Small intestine (tissue), 7 donors: Measurements from ENCODE around the gene PLD5. TPM values are rescaled to one million over a fixed set of nuclear protein-coding genes. Genes with fewer than 3 reads are reported as not detected.
"Not testable (repeated sequence)": the region's sequence is repeated elsewhere in the genome, so short reads cannot be mapped to it uniquely, and the experiment has no call there.

Source experiments
- DNase-seq, 2 donors: peaks; one replicate each; pipeline versions ENCODE4 v3.0.0 to v3.0.0-alpha.2; 2013
- FAIRE-seq: peaks from 2 replicates; lab custom pipeline; 2012; peaks lifted over from hg19 to GRCh38; lab: Jason Lieb, UNC
- H3K27ac ChIP-seq, 3 donors: one replicate each; pipeline ENCODE4 v1.5.1; 2013; ENCODE audit warnings: low read length in 2 of 3, mild to moderate bottlenecking in 2 of 3, control low read depth in 1 of 3, inconsistent platforms in 1 of 3, low read depth in 1 of 3, moderate library complexity in 1 of 3
- H3K27me3 ChIP-seq, 3 donors: one replicate each; pipeline ENCODE4 v1.6.1; 2013; ENCODE audit warnings: low read length in 3 of 3, inconsistent platforms in 1 of 3; ENCODE audit not compliant: control insufficient read depth in 3 of 3, insufficient read depth in 3 of 3
- H3K36me3 ChIP-seq, 3 donors: one replicate each; pipeline ENCODE4 v1.6.1; 2013; ENCODE audit warnings: low read length in 3 of 3, inconsistent platforms in 1 of 3, low read depth in 1 of 3, mild to moderate bottlenecking in 1 of 3, moderate library complexity in 1 of 3; ENCODE audit not compliant: control insufficient read depth in 3 of 3, insufficient read depth in 2 of 3
- H3K4me1 ChIP-seq, 3 donors: one replicate each; pipeline ENCODE4 v1.6.1; 2013; ENCODE audit warnings: low read length in 2 of 3, inconsistent platforms in 1 of 3, low read depth in 1 of 3, mild to moderate bottlenecking in 1 of 3, moderate library complexity in 1 of 3; ENCODE audit not compliant: control insufficient read depth in 3 of 3, insufficient read depth in 2 of 3
- H3K4me3 ChIP-seq, 3 donors: one replicate each; pipeline ENCODE4 v1.5.1; 2013; ENCODE audit warnings: low read length in 3 of 3, control low read depth in 1 of 3, inconsistent platforms in 1 of 3, low read depth in 1 of 3, mild to moderate bottlenecking in 1 of 3, moderate library complexity in 1 of 3
- H3K9me3 ChIP-seq, 2 donors: one replicate each; pipeline ENCODE4 v1.6.1; 2013; ENCODE audit warnings: low read depth in 1 of 2, low read length in 1 of 2; ENCODE audit not compliant: control insufficient read depth in 2 of 2, insufficient read depth in 1 of 2
- WGBS, 3 donors: extraction: QIAGEN DNeasy Blood & Tissue Kit; methylation state at CpG; one replicate each; pipeline ENCODE4 v1.1.7; 2013; 5-methylcytosine and 5-hydroxymethylcytosine counted together
- polyA plus RNA-seq, 4 donors: library from polyadenylated mRNA; stranded (reverse) in 3 of 4; unstranded in 1 of 4; fragments of 200-250 nt in 3 of 4; fragments of 120-200 nt in 1 of 4; gene quantifications; one replicate each; pipeline versions ENCODE4 v1.2.1 to v1.2.3, GENCODE V29; 2013
- donor health status: healthy with polysubstance abuse.
- donor health status: control.
- donor health status: control.
- donor health status: Bipolar disorder and iron deficiency.
- donor health status: healthy.

The PLD5 gene
- polyA plus RNA-seq, 4 donors, result 0.12 to 0.13 TPM; not detected in 2

GRCh38 chr1:242219905-242220304 is 304.6 kb downstream of the PLD5 start:
- peaks cover 0 to 22% of the 10 kb centered on the region in 2 donors for H3K9me3 ChIP-seq
- no peak overlapping the region for H3K4me3 ChIP-seq
- no peak overlapping the region for H3K27ac ChIP-seq
- 88 to 90% (median 89%) methylated on average over 12 of the region's 12 CpGs for WGBS, 3 donors
- FAIRE-seq (no peak), DNase-seq (no peak)
- H3K36me3 ChIP-seq, result no peaks in the 10 kb centered on the region
- no peaks in the 10 kb centered on the region for H3K4me1 ChIP-seq
- H3K27me3 ChIP-seq, result no peaks in the 10 kb centered on the region

GRCh38 chr1:242219298-242219901 is 305.1 kb downstream of the PLD5 start:
- Histone ChIP-seq H3K4me1 (no peaks in the 10 kb centered on the region), H3K27ac (no peak overlapping the region), H3K27me3 (no peaks in the 10 kb centered on the region), H3K4me3 (no peak overlapping the region), H3K36me3 (no peaks in the 10 kb centered on the region), H3K9me3 (peaks cover 0 to 22% of the 10 kb centered on the region in 2 donors)
- FAIRE-seq (no peak), DNase-seq (no peak)
- WGBS, 3 donors, result 90 to 93% (median 93%) methylated on average over 2 of the region's 2 CpGs

GRCh38 chr1:242216368-242216767 is 308.1 kb downstream of the PLD5 start:
- Histone ChIP-seq H3K4me1 (peaks cover 0 to 9% (median 0%) of the 10 kb centered on the region in 3 donors), H3K9me3 (peaks cover 0 to 22% of the 10 kb centered on the region in 2 donors), H3K36me3 (no peaks in the 10 kb centered on the region), H3K27ac (no peak overlapping the region), H3K4me3 (no peak overlapping the region), H3K27me3 (no peaks in the 10 kb centered on the region)
- DNase-seq (no peak), FAIRE-seq (no peak)
- 53 to 75% (median 67%) methylated on average over 4 of the region's 4 CpGs for WGBS, 3 donors

GRCh38 chr1:242214455-242214854 is 310.0 kb downstream of the PLD5 start:
- H3K36me3 ChIP-seq, H3K4me3 ChIP-seq, H3K27ac ChIP-seq, DNase-seq, FAIRE-seq, H3K4me1 ChIP-seq, H3K27me3 ChIP-seq: not testable (repeated sequence)
- peaks cover 0 to 22% of the 10 kb centered on the region in 2 donors for H3K9me3 ChIP-seq
- WGBS, 3 donors, result 52 to 66% (median 57%) methylated on average over 3 of the region's 3 CpGs

GRCh38 chr1:242212961-242213360 is 311.5 kb downstream of the PLD5 start:
- not testable (repeated sequence) for H3K4me3 ChIP-seq, DNase-seq, H3K27me3 ChIP-seq, H3K4me1 ChIP-seq, H3K27ac ChIP-seq, H3K36me3 ChIP-seq, FAIRE-seq
- WGBS, 3 donors, result 52 to 67% (median 58%) methylated on average over 4 of the region's 4 CpGs
- peaks cover 0 to 22% of the 10 kb centered on the region in 2 donors for H3K9me3 ChIP-seq

GRCh38 chr1:242212401-242212800 is 312.1 kb downstream of the PLD5 start:
- H3K9me3 ChIP-seq, result peaks cover 0 to 20% of the 10 kb centered on the region in 2 donors
- 56 to 79% (median 73%) methylated on average over 12 of the region's 12 CpGs for WGBS, 3 donors
- no peak overlapping the region for H3K27ac ChIP-seq
- H3K36me3 ChIP-seq, result no peaks in the 10 kb centered on the region
- FAIRE-seq, result no peak
- H3K4me3 ChIP-seq, result no peak overlapping the region
- no peaks in the 10 kb centered on the region for H3K27me3 ChIP-seq
- DNase-seq, result no peak
- peaks cover 0 to 10% (median 0%) of the 10 kb centered on the region in 3 donors for H3K4me1 ChIP-seq

GRCh38 chr1:242211254-242212022 is 313.1 kb downstream of the PLD5 start:
- Histone ChIP-seq H3K4me1 (peaks cover 0 to 10% (median 0%) of the 10 kb centered on the region in 3 donors), H3K36me3 (no peaks in the 10 kb centered on the region), H3K27ac (no peak overlapping the region), H3K27me3 (no peaks in the 10 kb centered on the region), H3K9me3 (peaks cover 0 to 10% of the 10 kb centered on the region in 2 donors), H3K4me3 (no peak overlapping the region)
- FAIRE-seq, result no peak
- peak in 1 of 2 donors; percentile 31 for DNase-seq
- 24 to 48% (median 28%) methylated on average over 11 of the region's 11 CpGs for WGBS, 3 donors

- 72 to 80% (median 78%) methylated on average over 6 to 7 of the region's 7 CpGs for WGBS, 3 donors
- H3K27ac ChIP-seq, H3K36me3 ChIP-seq, H3K27me3 ChIP-seq, DNase-seq, FAIRE-seq, H3K4me3 ChIP-seq, H3K4me1 ChIP-seq, H3K9me3 ChIP-seq: not testable (repeated sequence)
These were observed 314.2 kb downstream of the PLD5 start for GRCh38 chr1:242210316-242210715.
